ENCODE results near the gene SERGEF. TPM values are rescaled to one million over a fixed set of nuclear protein-coding genes. Genes with fewer than 3 reads are reported as not detected.

Gene SERGEF
- total RNA-seq, 1 experiment from 2014 or later, result 28.7 TPM

GRCh38 chr11:17840101-17840548 lies 172.7 kb downstream of the SERGEF start:
- Histone ChIP-seq H3K9me3 (ENCODE audit: insufficient read depth, low read depth) (no peaks in the 10 kb centered on the region), H3K4me2 (no peak overlapping the region), H2AFZ (no peak overlapping the region), H3K27ac (no peak overlapping the region), H3K36me3 (ENCODE audit: low read depth) (no peaks in the 10 kb centered on the region), H3F3A (ENCODE audit: insufficient read depth, low read depth) (no peaks in the 10 kb centered on the region; the same call in 1 of the 2 replicates), H3K27me3 (ENCODE audit: insufficient read depth, low read depth) (no peaks in the 10 kb centered on the region), H3K4me3 (no peak overlapping the region), H3K9me2 (ENCODE audit: insufficient read depth) (no peaks in the 10 kb centered on the region), H3K4me1 (replicated peaks; ENCODE audit: insufficient read depth) (peaks cover 5% of the 10 kb centered on the region), H3K79me2 (ENCODE audit: low read depth) (no peaks in the 10 kb centered on the region), H4K20me1 (ENCODE audit: insufficient read depth) (no peaks in the 10 kb centered on the region)
- POLR2A ChIA-PET (ENCODE audit: unreplicated experiment), result no interaction called here
- DNase-seq, result peak in 1 of 2 experiments; percentile 17
- intact Hi-C loops (cut with micrococcal nuclease; ENCODE audit: unreplicated experiment), result no loop called here
- TF ChIP-seq EZH2 (IDR thresholded peaks at IDR 0.05; ENCODE audit: low read depth), result no peak
- TF ChIP-seq, protein P1, sequence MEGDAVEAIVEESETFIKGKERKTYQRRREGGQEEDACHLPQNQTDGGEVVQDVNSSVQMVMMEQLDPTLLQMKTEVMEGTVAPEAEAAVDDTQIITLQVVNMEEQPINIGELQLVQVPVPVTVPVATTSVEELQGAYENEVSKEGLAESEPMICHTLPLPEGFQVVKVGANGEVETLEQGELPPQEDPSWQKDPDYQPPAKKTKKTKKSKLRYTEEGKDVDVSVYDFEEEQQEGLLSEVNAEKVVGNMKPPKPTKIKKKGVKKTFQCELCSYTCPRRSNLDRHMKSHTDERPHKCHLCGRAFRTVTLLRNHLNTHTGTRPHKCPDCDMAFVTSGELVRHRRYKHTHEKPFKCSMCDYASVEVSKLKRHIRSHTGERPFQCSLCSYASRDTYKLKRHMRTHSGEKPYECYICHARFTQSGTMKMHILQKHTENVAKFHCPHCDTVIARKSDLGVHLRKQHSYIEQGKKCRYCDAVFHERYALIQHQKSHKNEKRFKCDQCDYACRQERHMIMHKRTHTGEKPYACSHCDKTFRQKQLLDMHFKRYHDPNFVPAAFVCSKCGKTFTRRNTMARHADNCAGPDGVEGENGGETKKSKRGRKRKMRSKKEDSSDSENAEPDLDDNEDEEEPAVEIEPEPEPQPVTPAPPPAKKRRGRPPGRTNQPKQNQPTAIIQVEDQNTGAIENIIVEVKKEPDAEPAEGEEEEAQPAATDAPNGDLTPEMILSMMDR (conservative IDR thresholded peaks at IDR 0.05), result no peak
- CTCF ChIA-PET, result no interaction called here
- BruUV-seq (replicated peaks), result no TSS peak

DNA sequence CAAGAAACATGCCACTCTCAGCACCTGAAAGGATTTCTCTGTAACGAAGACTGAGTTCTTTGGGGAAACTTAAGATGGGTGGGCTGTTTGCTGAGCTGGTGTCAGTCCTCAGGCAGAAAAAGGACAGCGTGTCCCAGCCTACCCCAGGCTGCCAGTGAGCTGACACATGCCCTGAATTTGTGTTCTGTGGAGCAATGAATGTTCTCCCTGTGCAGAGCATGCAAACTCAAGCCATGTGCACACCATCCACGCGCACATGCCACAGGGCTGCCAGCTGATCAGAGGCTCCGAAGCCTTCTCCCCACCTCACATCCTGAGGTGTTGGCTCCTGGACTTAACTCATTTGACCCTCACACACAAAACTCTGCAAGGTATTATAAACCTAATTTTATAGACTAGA lies 173.4 kb downstream of the SERGEF start:
- H3K27ac ChIP-seq, result no peak overlapping the region
- TF ChIP-seq, protein P1 (conservative IDR thresholded peaks at IDR 0.05), result no peak
- no peak for TF ChIP-seq EZH2 (IDR thresholded peaks at IDR 0.05; ENCODE audit: low read depth)
- no TSS peak for BruUV-seq (replicated peaks)
- no peak overlapping the region for H3K4me3 ChIP-seq
- no peaks in the 10 kb centered on the region for H4K20me1 ChIP-seq (ENCODE audit: insufficient read depth)
- H3F3A ChIP-seq (ENCODE audit: insufficient read depth, low read depth), result no peaks in the 10 kb centered on the region
- no peak for DNase-seq
- H3K27me3 ChIP-seq (ENCODE audit: insufficient read depth, low read depth), result no peaks in the 10 kb centered on the region
- H3K9me2 ChIP-seq (ENCODE audit: insufficient read depth), result no peaks in the 10 kb centered on the region
- H3K79me2 ChIP-seq (ENCODE audit: low read depth), result no peaks in the 10 kb centered on the region
- H3K9me3 ChIP-seq (ENCODE audit: insufficient read depth, low read depth), result no peaks in the 10 kb centered on the region
- no peaks in the 10 kb centered on the region for H3K4me1 ChIP-seq (replicated peaks; ENCODE audit: insufficient read depth)
- ChIA-PET POLR2A (ENCODE audit: unreplicated experiment) (no interaction called here), CTCF (no interaction called here)
- H2AFZ ChIP-seq, result no peak overlapping the region
- intact Hi-C loops (cut with micrococcal nuclease; ENCODE audit: unreplicated experiment), result no loop called here
- no peak overlapping the region for H3K4me2 ChIP-seq
- no peaks in the 10 kb centered on the region for H3K36me3 ChIP-seq (ENCODE audit: low read depth)

GRCh38 chr11:17838102-17838501 lies 174.7 kb downstream of the SERGEF start:
- Histone ChIP-seq H3K27me3 (ENCODE audit: insufficient read depth, low read depth) (no peaks in the 10 kb centered on the region), H3K4me2 (no peak overlapping the region), H3K4me1 (replicated peaks; ENCODE audit: insufficient read depth) (no peaks in the 10 kb centered on the region), H3K36me3 (ENCODE audit: low read depth) (no peaks in the 10 kb centered on the region), H4K20me1 (ENCODE audit: insufficient read depth) (no peaks in the 10 kb centered on the region), H3K27ac (no peak overlapping the region), H2AFZ (no peak overlapping the region), H3K9me2 (ENCODE audit: insufficient read depth) (no peaks in the 10 kb centered on the region), H3K4me3 (no peak overlapping the region), H3F3A (ENCODE audit: insufficient read depth, low read depth) (no peaks in the 10 kb centered on the region), H3K9me3 (ENCODE audit: insufficient read depth, low read depth) (no peaks in the 10 kb centered on the region), H3K79me2 (ENCODE audit: low read depth) (no peaks in the 10 kb centered on the region)
- CTCF ChIA-PET, result no interaction called here
- POLR2A ChIA-PET (ENCODE audit: unreplicated experiment), result no interaction called here
- intact Hi-C loops (cut with micrococcal nuclease; ENCODE audit: unreplicated experiment), result no loop called here
- no peak for DNase-seq
- no peak for TF ChIP-seq EZH2 (IDR thresholded peaks at IDR 0.05; ENCODE audit: low read depth)
- TF ChIP-seq, protein P1 (conservative IDR thresholded peaks at IDR 0.05), result no peak
- BruUV-seq (replicated peaks), result no TSS peak

All from PC-9 (cell line).